Fibroblast of the aortic adventitia (primary cell): ENCODE measurements around the gene PLOD3. TPM values are rescaled to one million over a fixed set of nuclear protein-coding genes. Genes with fewer than 3 reads are reported as not detected.

Source experiments
- DNase-seq: peaks from one replicate; pipeline ENCODE4 v3.0.0-alpha.2; 2010; ENCODE audit warnings: low read depth
- H3K4me3 ChIP-seq: 2 replicates; pipeline ENCODE4 v1.5.1; 2011; ENCODE audit warnings: low read depth, mild to moderate bottlenecking, control low read depth, low read length, moderate library complexity
- CTCF ChIP-seq: IDR thresholded peaks from 2 replicates; pipeline ENCODE4 v1.5.1; 2011; ENCODE audit warnings: mild to moderate bottlenecking, low read length, control low read depth, inconsistent platforms; ENCODE audit not compliant: insufficient read depth
- total RNA-seq: library from RNA; depleted of rRNA; stranded (reverse); fragments of >200 nt; gene quantifications from 2 replicates; pipeline ENCODE4 v1.2.3, GENCODE V29; 2012; ENCODE audit warnings: low replicate concordance

The PLOD3 gene
- total RNA-seq, 1 donor = 45.5 TPM

- DNase-seq = peak; percentile 17
Observed at GRCh38 chr7:101216860-101217387, 457 bp downstream of the PLOD3 start.

GRCh38 chr7:101216001-101216859 is 1.2 kb downstream of the PLOD3 start:
- H3K4me3 ChIP-seq = peak overlapping the region; percentile 88
- TF ChIP-seq CTCF = no peak
- DNase-seq = no peak

More at GRCh38 chr7:101216860-101217387, 457 bp downstream of the PLOD3 start:
- no peak for TF ChIP-seq CTCF
- peak overlapping the region; percentile 88 for H3K4me3 ChIP-seq

- no peak overlapping the region for H3K4me3 ChIP-seq
- no peak for DNase-seq
- no peak for TF ChIP-seq CTCF
Observed at GRCh38 chr7:101212014-101212413, 5.4 kb downstream of the PLOD3 start.

- DNase-seq = no peak
- TF ChIP-seq CTCF = no peak
- no peak overlapping the region for H3K4me3 ChIP-seq
Observed at GRCh38 chr7:101211501-101211900, 5.9 kb downstream of the PLOD3 start.

GRCh38 chr7:101210143-101210542 is 7.2 kb downstream of the PLOD3 start:
- no peak for TF ChIP-seq CTCF
- no peak overlapping the region for H3K4me3 ChIP-seq
- no peak for DNase-seq

GRCh38 chr7:101208794-101209193 is 8.6 kb downstream of the PLOD3 start:
- no peak for DNase-seq
- TF ChIP-seq CTCF = no peak
- no peak overlapping the region for H3K4me3 ChIP-seq
